K562 (cell line): ENCODE results near the gene SMURF1. TPM values are rescaled to one million over a fixed set of nuclear protein-coding genes. Genes with fewer than 3 reads are reported as not detected.

Source experiments
- ATAC-seq: fragments of 200-7000 bp; cut with Tn5 transposase; 3 replicates; pipeline ENCODE4 v1.9.1; 2020; ENCODE audit warnings: moderate library complexity
- BruUV-seq: library from RNA; stranded (reverse); fragments of 400-500 nt; replicated peaks from 2 replicates; lab custom pipeline; 2021; lab: Mats Ljungman, UMichigan
- CTCF ChIA-PET: fragments of 300-600 bp; formaldehyde crosslinking; extraction: SDS; loops from one replicate; lab custom pipeline; 2021; ENCODE audit warnings: low intra/inter-chr PET ratio; lab: Yijun Ruan, JAX
- POLR2A ChIA-PET: fragments of 300-600, 350-650 bp; sonication (Branson Sonifier 250); formaldehyde crosslinking; extraction: SDS; loops from one replicate; lab custom pipeline; 2021; ENCODE audit warnings: antibody characterized with exemption, inconsistent platforms; lab: Yijun Ruan, JAX
- DNase-seq, 4 experiments: peaks; one replicate each; pipeline versions ENCODE4 v3.0.0 to v3.0.0-alpha.2; 2011 to 2018; ENCODE audit warnings: low spot score in 3 of 4, mixed read lengths in 3 of 4; ENCODE audit errors: extremely low read depth in 1 of 4
- FAIRE-seq: peaks from 2 replicates; lab custom pipeline; 2011; peaks lifted over from hg19 to GRCh38; lab: Jason Lieb, UNC
- H2AFZ ChIP-seq: 2 replicates; pipeline ENCODE4 v1.6.0; 2011; ENCODE audit warnings: low read depth, low read length, control low read depth, inconsistent platforms
- H3K27ac ChIP-seq: fragments of 200-600 bp; 3 replicates; pipeline ENCODE4 v1.8.0; 2011; ENCODE audit warnings: low read depth, mild to moderate bottlenecking, control low read depth, inconsistent platforms, low read length, moderate library complexity, mixed read lengths; ENCODE audit errors: extremely low read depth
- H3K27me3 ChIP-seq, 2 experiments: fragments of 300-600 bp in 1 of 2; 2 replicates in 1 of 2; 3 replicates in 1 of 2; pipeline versions ENCODE4 v1.6.0 to v1.8.0; 2011; ENCODE audit warnings: inconsistent platforms in 2 of 2, low read length in 2 of 2, mild to moderate bottlenecking in 1 of 2, mixed read lengths in 1 of 2, moderate library complexity in 1 of 2; ENCODE audit not compliant: control insufficient read depth in 2 of 2, insufficient read depth in 2 of 2
- H3K36me3 ChIP-seq: fragments of 300-600 bp; 3 replicates; pipeline ENCODE4 v1.8.0; 2011; ENCODE audit warnings: mild to moderate bottlenecking, low read length, inconsistent platforms; ENCODE audit not compliant: control insufficient read depth, insufficient read depth
- H3K4me1 ChIP-seq, 2 experiments: fragments of 200-600 bp in 1 of 2; replicated peaks in 1 of 2; 2 replicates in 1 of 2; 3 replicates in 1 of 2; pipeline versions ENCODE4 v1.5.1 to v1.8.0; 2011; ENCODE audit warnings: inconsistent platforms in 2 of 2, low read length in 2 of 2, mild to moderate bottlenecking in 1 of 2, mixed read lengths in 1 of 2, moderate library complexity in 1 of 2; ENCODE audit not compliant: control insufficient read depth in 2 of 2, insufficient read depth in 2 of 2
- H3K4me2 ChIP-seq: 2 replicates; pipeline ENCODE4 v1.6.1; 2011; ENCODE audit warnings: low read length, control low read depth, inconsistent platforms, mixed read lengths; ENCODE audit not compliant: insufficient read depth
- H3K4me3 ChIP-seq: fragments of 200-600 bp; sonication (generic), shearing (Covaris generic); 2 replicates; pipeline ENCODE4 v1.5.1; 2016; ENCODE audit warnings: control low read depth, inconsistent platforms
- H3K79me2 ChIP-seq: fragments of 200-600 bp; 3 replicates; pipeline ENCODE4 v1.8.0; 2011; ENCODE audit warnings: low read length, inconsistent platforms; ENCODE audit not compliant: control insufficient read depth, insufficient read depth
- H3K9ac ChIP-seq, 2 experiments: 2 replicates each; pipeline versions ENCODE4 v1.6.0 to v1.6.1; 2011; ENCODE audit warnings: low read depth in 2 of 2, low read length in 2 of 2, control low read depth in 1 of 2, inconsistent platforms in 1 of 2, mild to moderate bottlenecking in 1 of 2, mixed read lengths in 1 of 2; ENCODE audit not compliant: insufficient read depth in 1 of 2
- H3K9me1 ChIP-seq: one replicate; pipeline ENCODE4 v1.6.0; 2011; ENCODE audit warnings: inconsistent platforms, mild to moderate bottlenecking, low read length, moderate library complexity; ENCODE audit not compliant: control insufficient read depth, insufficient read depth
- H3K9me3 ChIP-seq: replicated peaks from 2 replicates; pipeline ENCODE4 v1.5.1; 2011; ENCODE audit warnings: low read depth, low read length, inconsistent platforms; ENCODE audit not compliant: control insufficient read depth, insufficient read depth
- H4K20me1 ChIP-seq: replicated peaks from 2 replicates; pipeline ENCODE4 v1.6.1; 2011; ENCODE audit warnings: low read length, inconsistent platforms, mixed read lengths; ENCODE audit not compliant: control insufficient read depth, insufficient read depth
- C11orf30 ChIP-seq: fragments of 450-650 bp; IDR thresholded peaks from 2 replicates; pipeline ENCODE4 v1.6.1; 2016; ENCODE audit warnings: low read depth, mild to moderate bottlenecking
- FOS ChIP-seq: IDR thresholded peaks from 3 replicates; pipeline ENCODE4 v1.6.1; 2011; ENCODE audit not compliant: insufficient read length; ENCODE audit errors: extremely low read depth
- NBN ChIP-seq: fragments of 450-650 bp; IDR thresholded peaks from 2 replicates; pipeline ENCODE4 v1.6.1; 2016; ENCODE audit warnings: low read depth, mild to moderate bottlenecking
- NCOA2 ChIP-seq, 2 experiments: fragments of 450-650 bp; IDR thresholded peaks; 2 replicates each; pipeline ENCODE4 v1.6.1; 2018; ENCODE audit warnings: mild to moderate bottlenecking in 2 of 2, moderate library complexity in 1 of 2; ENCODE audit not compliant: partially characterized antibody in 2 of 2
- NR4A1 ChIP-seq, 2 experiments: fragments of 250-450 bp in 1 of 2; fragments of 450-650 bp in 1 of 2; sonication (Bioruptor Pico) in 1 of 2; IDR thresholded peaks; 2 replicates each; pipeline versions ENCODE4 v1.4.0 to v1.6.1; 2016 to 2020; ENCODE audit warnings: mild to moderate bottlenecking in 2 of 2, missing compliant biosample characterization in 1 of 2, missing genetic modification characterization in 1 of 2, moderate library complexity in 1 of 2
- POLR2G ChIP-seq: fragments of 200-400 bp; formaldehyde crosslinking; IDR thresholded peaks from 2 replicates; pipeline ENCODE4 v1.6.1; 2017; ENCODE audit warnings: low read depth, mild to moderate bottlenecking, antibody characterized with exemption, low read length, moderate library complexity
- RBM22 ChIP-seq: fragments of 200-400 bp; formaldehyde crosslinking; IDR thresholded peaks from 2 replicates; pipeline ENCODE4 v1.6.1; 2018; ENCODE audit warnings: low read length, low read depth; ENCODE audit not compliant: poor library complexity, severe bottlenecking
- YBX1 ChIP-seq: fragments of 450-650 bp; IDR thresholded peaks from 2 replicates; pipeline ENCODE4 v1.7.1; 2016; ENCODE audit warnings: mild to moderate bottlenecking
- ZNF121 ChIP-seq: sonication (generic); formaldehyde crosslinking; conservative IDR thresholded peaks from 2 replicates; pipeline ENCODE4 v1.8.0; 2022; ENCODE audit warnings: missing genetic modification reagents
- ZNF766 ChIP-seq: fragments of 200-800 bp; sonication (Bioruptor generic); conservative IDR thresholded peaks from 2 replicates; pipeline ENCODE4 v1.6.1; 2016; ENCODE audit warnings: missing genetic modification characterization, missing compliant biosample characterization
- WGBS: fragments of 100-300 bp; shearing (Covaris generic); methylation state at CpG from one replicate; pipeline ENCODE4 v1.1.6; 2016; ENCODE audit warnings: low coverage, mixed read lengths; ENCODE audit not compliant: insufficient coverage; ENCODE audit errors: missing lambda C conversion rate; 5-methylcytosine and 5-hydroxymethylcytosine counted together
- in situ Hi-C: fragments of 300-500 bp; cut with MboI; formaldehyde crosslinking; loops from 4 replicates; pipeline ENCODE4 v1.15.0; 2018; ENCODE audit warnings: inconsistent platforms, mixed read lengths
- intact Hi-C: fragments of 100-400 bp; cut with micrococcal nuclease; formaldehyde crosslinking; loops from 2 replicates; pipeline ENCODE4 v1.14.2; 2022
- polyA plus RNA-seq, 8 experiments: library from polyadenylated mRNA; depleted of rRNA in 4 of 8; stranded (reverse) in 5 of 8; unstranded in 3 of 8; fragments of >200 nt; fragmentation: Nextera tagmentation in 2 of 8; fragmentation: Illumina TruSeq in 1 of 8; extraction: Ambion mirVana in 2 of 8; extraction: Trizol in 1 of 8; gene quantifications; 2 replicates each; pipeline versions ENCODE4 v1.2.1 to v1.2.3, GENCODE V29; 2011 to 2014; ENCODE audit warnings: inconsistent platforms in 1 of 8, missing spikeins in 1 of 8
- total RNA-seq, 7 experiments: library from RNA; depleted of rRNA in 6 of 7; stranded (reverse); fragments of >200 nt in 6 of 7; fragmentation: Illumina TruSeq in 2 of 7; extraction: Trizol in 2 of 7; gene quantifications; 2 replicates each; pipeline versions ENCODE4 v1.2.1 to v1.2.3, GENCODE V29; 2011 to 2021; ENCODE audit warnings: low replicate concordance in 1 of 7
- TF ChIP-seq, protein P1 (sequence below): sonication (generic); formaldehyde crosslinking; IDR thresholded peaks from 2 replicates; pipeline ENCODE4 v1.8.0; 2022; ENCODE audit warnings: mild to moderate bottlenecking, low read depth, missing genetic modification reagents

Gene SMURF1
- total and polyA plus RNA-seq, 9 of the 15 experiments (the other 6 are each of a cell fraction or from before 2014, with no cell fraction given): 1.0 to 20.1 (median 12.6) TPM

DNA sequence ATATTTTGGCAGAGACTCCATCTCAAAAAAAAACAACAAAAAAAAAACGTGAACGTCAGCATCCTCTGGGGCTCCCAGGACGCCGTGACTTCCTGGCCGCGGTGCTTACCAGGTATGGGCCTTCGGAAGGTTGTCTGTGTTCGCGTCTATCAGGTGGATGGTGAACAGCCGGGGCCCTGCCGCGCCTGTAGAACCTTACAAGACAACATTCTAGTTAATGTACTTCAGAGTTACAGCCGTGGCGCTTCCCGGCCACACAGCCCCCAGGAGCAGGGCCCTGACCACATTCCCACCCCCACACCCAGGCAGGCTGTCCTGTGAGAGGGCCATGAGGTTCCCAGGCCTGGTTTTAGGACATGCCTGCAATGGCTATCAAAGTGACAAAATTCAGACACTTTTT, 111.0 kb downstream of the SMURF1 start:
- WGBS: 93% methylated on average over 15 of the region's 15 CpGs
- peak overlapping the region in 1 of 2 experiments; percentile 6; a peak in 1 of 4 replicates for H3K9ac ChIP-seq
- H3K4me2 ChIP-seq: no peak overlapping the region
- no peak for FAIRE-seq
- H2AFZ ChIP-seq: no peak overlapping the region
- no peak overlapping the region for H3K4me3 ChIP-seq
- no peaks in the 10 kb centered on the region for H3K9me3 ChIP-seq
- TF ChIP-seq NCOA2 (IDR thresholded peaks at IDR 0.05; ENCODE audit: partially characterized antibody in 2 of 2) (no peak), ZNF121 (CRISPR knock-in tag) (no peak), FOS (no peak), ZNF766 (CRISPR knock-in tag) (no peak), POLR2G (peak; percentile 49; the same call in 1 of the 2 replicates), RBM22 (peak; percentile 80), YBX1 (no peak), C11orf30 (no peak), NR4A1 (CRISPR knock-in tag; IDR thresholded peaks at IDR 0.05) (no peak), NR4A1 (tag; IDR thresholded peaks at IDR 0.05) (no peak), NBN (no peak)
- TF ChIP-seq, protein P1, sequence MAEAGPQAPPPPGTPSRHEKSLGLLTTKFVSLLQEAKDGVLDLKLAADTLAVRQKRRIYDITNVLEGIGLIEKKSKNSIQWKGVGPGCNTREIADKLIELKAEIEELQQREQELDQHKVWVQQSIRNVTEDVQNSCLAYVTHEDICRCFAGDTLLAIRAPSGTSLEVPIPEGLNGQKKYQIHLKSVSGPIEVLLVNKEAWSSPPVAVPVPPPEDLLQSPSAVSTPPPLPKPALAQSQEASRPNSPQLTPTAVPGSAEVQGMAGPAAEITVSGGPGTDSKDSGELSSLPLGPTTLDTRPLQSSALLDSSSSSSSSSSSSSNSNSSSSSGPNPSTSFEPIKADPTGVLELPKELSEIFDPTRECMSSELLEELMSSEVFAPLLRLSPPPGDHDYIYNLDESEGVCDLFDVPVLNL (CRISPR knock-in tag): no peak
- in situ Hi-C loops: no loop called here
- BruUV-seq: no TSS peak
- no peaks in the 10 kb centered on the region for H3K9me1 ChIP-seq
- intact Hi-C loops: no loop called here
- H3K79me2 ChIP-seq: no peaks in the 10 kb centered on the region
- H4K20me1 ChIP-seq: no peaks in the 10 kb centered on the region
- H3K27ac ChIP-seq: no peak overlapping the region
- no peak for ATAC-seq
- ChIA-PET POLR2A (no interaction called here), CTCF (no interaction called here)
- H3K36me3 ChIP-seq: peaks cover 95% of the 10 kb centered on the region; the same call in 2 of the 3 replicates
- no peaks in the 10 kb centered on the region; a peak in 1 of 5 replicates for H3K4me1 ChIP-seq
- no peaks in the 10 kb centered on the region for H3K27me3 ChIP-seq
- DNase-seq: no peak
